Calu3 (cell line): ENCODE measurements around the gene LEFTY1. TPM values are rescaled to one million over a fixed set of nuclear protein-coding genes. Genes with fewer than 3 reads are reported as not detected.
A peak's percentile ranks its signal among the peaks of the same experiment; 100 is the strongest.
"Not testable (repeated sequence)": the region's sequence is repeated elsewhere in the genome, so short reads cannot be mapped to it uniquely, and the experiment has no call there.

Experiments used
- BruUV-seq: library from RNA; stranded (reverse); fragments of 400-500 nt; replicated peaks from 2 replicates; lab custom pipeline; 2021; lab: Mats Ljungman, UMichigan
- CTCF ChIA-PET: fragments of 300-600 bp; sonication (Branson Sonifier 250); formaldehyde crosslinking; loops from one replicate; lab custom pipeline; 2022; ENCODE audit warnings: antibody characterized with exemption; lab: Charles Lee
- DNase-seq: peaks from one replicate; pipeline ENCODE4 v3.0.0; 2022
- H3K27ac Mint-ChIP-seq: one replicate; pipeline ENCODE4 v1.8.0; 2022; ENCODE audit warnings: mixed read lengths; ENCODE audit not compliant: unreplicated experiment
- H3K27me3 Mint-ChIP-seq: one replicate; pipeline ENCODE4 v1.8.0; 2022; ENCODE audit warnings: mixed read lengths; ENCODE audit not compliant: unreplicated experiment
- H3K36me3 Mint-ChIP-seq: one replicate; pipeline ENCODE4 v1.8.0; 2022; ENCODE audit warnings: mild to moderate bottlenecking, moderate library complexity, mixed read lengths; ENCODE audit not compliant: insufficient read depth, unreplicated experiment
- H3K4me1 Mint-ChIP-seq: one replicate; pipeline ENCODE4 v1.8.0; 2022; ENCODE audit warnings: mild to moderate bottlenecking, low read depth, mixed read lengths; ENCODE audit not compliant: unreplicated experiment
- H3K4me3 Mint-ChIP-seq: one replicate; pipeline ENCODE4 v1.8.0; 2022; ENCODE audit warnings: mild to moderate bottlenecking, low read depth, moderate library complexity, mixed read lengths; ENCODE audit not compliant: unreplicated experiment
- H3K9me3 Mint-ChIP-seq: one replicate; pipeline ENCODE4 v1.8.0; 2022; ENCODE audit warnings: low read depth, mixed read lengths; ENCODE audit not compliant: unreplicated experiment
- intact Hi-C: fragments of 100-400 bp; cut with micrococcal nuclease; formaldehyde crosslinking; loops from one replicate; pipeline ENCODE4 v1.10.0; 2022; ENCODE audit not compliant: unreplicated experiment
- total RNA-seq: library from RNA; stranded (reverse); gene quantifications from 2 replicates; pipeline ENCODE4 v1.2.3, GENCODE V29; 2022
- TF ChIP-seq, protein P1 (sequence below): fragments of 200-600 bp; IDR thresholded peaks from one replicate; pipeline ENCODE4 v1.8.0; 2022; ENCODE audit warnings: antibody characterized with exemption; ENCODE audit not compliant: unreplicated experiment

The LEFTY1 gene
- total RNA-seq, 1 experiment from 2014 or later: not detected

- TF ChIP-seq, protein P1, sequence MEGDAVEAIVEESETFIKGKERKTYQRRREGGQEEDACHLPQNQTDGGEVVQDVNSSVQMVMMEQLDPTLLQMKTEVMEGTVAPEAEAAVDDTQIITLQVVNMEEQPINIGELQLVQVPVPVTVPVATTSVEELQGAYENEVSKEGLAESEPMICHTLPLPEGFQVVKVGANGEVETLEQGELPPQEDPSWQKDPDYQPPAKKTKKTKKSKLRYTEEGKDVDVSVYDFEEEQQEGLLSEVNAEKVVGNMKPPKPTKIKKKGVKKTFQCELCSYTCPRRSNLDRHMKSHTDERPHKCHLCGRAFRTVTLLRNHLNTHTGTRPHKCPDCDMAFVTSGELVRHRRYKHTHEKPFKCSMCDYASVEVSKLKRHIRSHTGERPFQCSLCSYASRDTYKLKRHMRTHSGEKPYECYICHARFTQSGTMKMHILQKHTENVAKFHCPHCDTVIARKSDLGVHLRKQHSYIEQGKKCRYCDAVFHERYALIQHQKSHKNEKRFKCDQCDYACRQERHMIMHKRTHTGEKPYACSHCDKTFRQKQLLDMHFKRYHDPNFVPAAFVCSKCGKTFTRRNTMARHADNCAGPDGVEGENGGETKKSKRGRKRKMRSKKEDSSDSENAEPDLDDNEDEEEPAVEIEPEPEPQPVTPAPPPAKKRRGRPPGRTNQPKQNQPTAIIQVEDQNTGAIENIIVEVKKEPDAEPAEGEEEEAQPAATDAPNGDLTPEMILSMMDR: no peak
- Mint-ChIP-seq H3K9me3 (no peaks in the 10 kb centered on the region), H3K27me3 (no peaks in the 10 kb centered on the region), H3K4me3 (no peak overlapping the region), H3K27ac (peak overlapping the region; percentile 72), H3K4me1 (peaks cover 44% of the 10 kb centered on the region), H3K36me3 (peaks cover 15% of the 10 kb centered on the region)
- CTCF ChIA-PET: interaction anchor here (1.0 kb wide), 1 partner anchor 10 kb away, joined by 3 read pairs; no protein-coding TSS in a partner anchor
- peak; percentile 74 for DNase-seq
- intact Hi-C loops: no loop called here
- BruUV-seq: no TSS peak
Observed at GRCh38 chr1:225891229-225891972, 2.5 kb upstream of the LEFTY1 start.

DNA sequence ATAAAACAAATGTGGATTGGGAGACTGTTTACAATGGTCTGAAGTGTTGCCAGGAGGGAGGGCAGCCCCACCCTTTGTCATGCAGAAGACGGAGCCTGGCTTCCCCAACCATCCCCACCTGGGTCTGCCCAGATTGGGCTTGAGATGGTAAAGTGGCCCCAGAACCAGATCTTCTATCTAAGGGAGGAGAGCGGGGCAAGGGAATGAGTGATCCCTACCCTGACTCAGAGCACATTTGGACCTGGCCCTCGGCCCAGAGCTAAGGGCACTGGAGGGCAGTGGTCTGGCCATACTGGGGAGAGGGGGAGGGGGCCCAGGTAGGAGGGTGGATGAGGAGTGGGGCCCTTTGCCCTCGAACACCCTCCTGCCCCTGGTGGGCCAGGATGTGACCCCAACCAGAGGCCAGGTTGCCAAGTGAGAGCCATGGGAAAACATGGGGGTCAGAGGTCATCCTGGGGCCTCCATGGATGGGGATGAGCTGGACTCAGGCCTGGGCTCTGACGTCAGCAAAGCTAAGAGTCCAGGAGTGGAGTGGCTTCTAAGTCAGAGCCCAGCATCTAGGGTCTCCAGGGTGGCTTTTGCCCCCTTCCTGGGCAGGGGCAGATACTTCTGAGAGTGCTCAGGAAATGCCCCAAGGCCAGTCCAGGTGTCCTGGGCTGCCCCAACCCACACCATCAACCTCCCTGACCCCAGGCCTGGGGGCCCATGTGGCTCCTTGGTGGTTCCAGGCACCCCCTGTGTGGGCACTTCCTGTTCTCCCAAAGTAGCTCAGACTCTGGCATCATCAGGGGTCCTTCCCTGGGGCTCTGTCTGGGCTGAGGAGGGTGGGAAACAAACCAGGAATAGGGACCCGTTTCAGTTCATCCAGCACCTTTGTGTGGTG lies 1.6 kb upstream of the LEFTY1 start:
- peak overlapping the region; percentile 72 for H3K27ac Mint-ChIP-seq
- CTCF ChIA-PET: interaction anchor here (1.2 kb wide), 1 partner anchor 19 kb away, joined by 4 read pairs; no protein-coding TSS in a partner anchor
- DNase-seq: no peak

GRCh38 chr1:225889743-225890142 lies 797 bp upstream of the LEFTY1 start:
- Mint-ChIP-seq H3K9me3 (no peaks in the 10 kb centered on the region), H3K36me3 (peaks cover 15% of the 10 kb centered on the region), H3K4me1 (peaks cover 43% of the 10 kb centered on the region), H3K27me3 (no peaks in the 10 kb centered on the region), H3K27ac (peak overlapping the region; percentile 72), H3K4me3 (no peak overlapping the region)
- intact Hi-C loops: no loop called here
- CTCF ChIA-PET: interaction anchor here (0.6 to 1.2 kb wide), 2 partner anchors 8 to 20 kb away, joined by 4 read pairs; no protein-coding TSS in a partner anchor
- TF ChIP-seq, protein P1: no peak
- no TSS peak for BruUV-seq
- no peak for DNase-seq

More for the DNA sequence above, 1.6 kb upstream of the LEFTY1 start:
- no peak overlapping the region for H3K4me3 Mint-ChIP-seq
- H3K4me1 Mint-ChIP-seq: peaks cover 43% of the 10 kb centered on the region
- TF ChIP-seq, protein P1: no peak
- intact Hi-C loops: no loop called here
- H3K36me3 Mint-ChIP-seq: peaks cover 15% of the 10 kb centered on the region
- no peaks in the 10 kb centered on the region for H3K9me3 Mint-ChIP-seq
- no TSS peak for BruUV-seq
- no peaks in the 10 kb centered on the region for H3K27me3 Mint-ChIP-seq

- peaks cover 54% of the 10 kb centered on the region for H3K4me1 Mint-ChIP-seq
- no peak overlapping the region for H3K4me3 Mint-ChIP-seq
- DNase-seq: no peak
- CTCF ChIA-PET: interaction anchor here (0.5 to 0.7 kb wide), 4 partner anchors 23 to 446 kb away, joined by 3 to 4 read pairs (median 3); no protein-coding TSS in a partner anchor
- intact Hi-C loops: no loop called here
- H3K27me3 Mint-ChIP-seq: no peaks in the 10 kb centered on the region
- TF ChIP-seq, protein P1: no peak
- BruUV-seq: no TSS peak
- H3K27ac Mint-ChIP-seq: no peak overlapping the region
- H3K36me3 Mint-ChIP-seq: peaks cover 24% of the 10 kb centered on the region
- H3K9me3 Mint-ChIP-seq: no peaks in the 10 kb centered on the region
Observed at GRCh38 chr1:225888289-225888897, 553 bp downstream of the LEFTY1 start.

DNA sequence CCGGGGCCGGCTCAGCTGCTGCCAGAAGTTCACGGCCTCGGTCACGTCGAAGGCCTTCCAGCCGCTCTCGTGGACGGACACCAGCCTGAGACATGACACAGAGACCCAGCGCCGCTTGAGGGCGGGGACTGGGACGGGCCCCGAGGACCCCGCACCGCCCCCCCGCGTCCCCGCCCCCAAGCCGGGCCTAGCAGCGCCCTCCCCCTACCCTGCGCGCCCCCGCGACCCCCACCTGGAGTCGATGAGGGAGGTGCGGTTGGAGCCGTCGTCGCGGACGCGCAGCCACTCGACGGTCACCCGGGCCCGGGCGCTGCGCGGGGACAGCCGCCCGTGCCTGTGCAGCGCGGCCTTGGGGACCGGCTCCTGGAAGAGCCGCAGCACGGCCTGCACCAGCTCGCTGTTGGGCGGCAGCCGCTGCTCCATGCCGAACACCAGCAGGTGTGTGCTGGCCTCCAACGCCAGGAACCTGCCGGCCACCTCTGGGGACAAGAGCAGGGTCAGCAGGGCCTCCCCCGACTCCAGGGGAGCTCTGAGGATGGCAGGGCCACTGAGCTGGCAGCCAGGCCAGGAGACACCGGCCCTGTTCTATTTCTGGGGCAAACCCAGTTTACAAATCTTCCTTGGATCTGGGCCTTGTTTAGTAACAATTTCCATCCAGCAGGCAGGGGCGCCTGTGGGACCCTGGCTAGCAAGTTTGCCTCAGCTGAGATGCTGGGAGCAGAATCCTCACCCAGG lies 1.2 kb downstream of the LEFTY1 start:
- H3K4me3 Mint-ChIP-seq, H3K9me3 Mint-ChIP-seq, BruUV-seq, H3K27ac Mint-ChIP-seq, CTCF ChIA-PET, DNase-seq, H3K27me3 Mint-ChIP-seq, intact Hi-C loops: not testable (repeated sequence)
- H3K4me1 Mint-ChIP-seq: peaks cover 56% of the 10 kb centered on the region
- H3K36me3 Mint-ChIP-seq: peaks cover 31% of the 10 kb centered on the region
